Measurements from ENCODE around the gene CASD1.

CASD1 gene

DNA sequence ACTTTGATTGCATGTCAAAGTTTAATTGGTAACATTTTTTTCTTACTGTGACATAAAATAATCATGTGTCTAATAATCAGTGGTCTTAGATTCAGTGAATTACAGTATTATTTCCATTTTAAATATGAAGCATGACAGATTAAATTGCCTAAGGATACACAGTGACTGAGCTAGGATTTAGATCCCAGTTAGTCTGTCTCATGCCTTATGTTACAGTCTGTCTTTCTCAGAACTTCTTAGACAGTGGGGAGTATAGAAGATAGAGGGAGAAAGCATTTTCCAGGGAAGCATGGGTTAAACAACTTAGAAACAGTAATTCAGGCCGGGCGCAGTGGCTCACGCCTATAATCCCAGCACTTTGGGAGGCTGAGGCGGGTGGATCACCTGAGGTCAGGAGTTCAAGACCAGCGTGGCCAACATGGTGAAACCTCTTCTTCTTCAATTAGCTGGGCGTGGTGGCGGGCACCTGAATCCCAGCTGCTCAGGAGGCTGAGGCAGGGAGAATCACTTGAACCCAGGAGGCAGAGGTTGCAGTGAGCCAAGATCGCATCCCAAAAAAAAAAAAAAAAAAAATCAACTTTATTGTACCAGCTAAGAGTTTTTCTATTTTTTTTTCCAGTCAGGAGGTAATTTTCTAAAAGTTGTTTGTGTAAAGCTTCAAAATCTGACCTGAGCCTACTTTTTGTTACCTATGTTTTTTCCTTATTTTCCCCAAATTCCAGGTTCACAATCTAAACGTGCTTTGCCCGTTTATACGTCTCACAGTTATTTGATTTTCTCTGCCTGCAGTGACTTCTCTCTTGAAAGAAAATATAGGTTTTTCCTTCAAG, 3.3 kb downstream of the CASD1 start:
- no peaks in the 10 kb centered on the region for H3K4me1 ChIP-seq (ENCODE audit: insufficient read depth, insufficient read length)
- no peaks in the 10 kb centered on the region for H3K27me3 ChIP-seq (ENCODE audit: insufficient read depth, insufficient read length)

DNA sequence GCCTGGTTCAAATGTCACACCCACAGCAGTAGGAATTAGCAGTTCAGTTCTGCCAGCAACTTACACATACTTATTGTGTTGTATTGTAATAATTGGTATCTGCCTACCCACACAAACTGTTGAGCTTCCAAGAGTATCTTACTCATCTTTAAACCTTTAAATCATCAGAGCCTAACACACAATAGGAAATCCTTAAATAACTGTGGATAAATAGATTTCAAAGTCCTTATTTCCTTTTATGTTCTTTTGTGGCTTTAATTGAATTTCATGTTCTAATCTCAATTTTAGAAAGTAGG, 3.9 kb downstream of the CASD1 start:
- no peak for TF ChIP-seq SUZ12 (IDR thresholded peaks at IDR 0.05; ENCODE audit: extremely low read depth, insufficient read depth, insufficient read length)
- no peak for TF ChIP-seq YY1 (IDR thresholded peaks at IDR 0.05; ENCODE audit: insufficient read depth, insufficient read length)
- no peak for TF ChIP-seq ZNF274 (IDR thresholded peaks at IDR 0.05; ENCODE audit: low read depth, low read length)
- Histone ChIP-seq H3K27me3 (ENCODE audit: insufficient read depth, insufficient read length) (no peaks in the 10 kb centered on the region), H3K4me1 (ENCODE audit: insufficient read depth, insufficient read length) (no peaks in the 10 kb centered on the region), H3K9me3 (ENCODE audit: insufficient read depth, low read length) (no peaks in the 10 kb centered on the region), H3K36me3 (ENCODE audit: insufficient read depth, insufficient read length, low read length) (peaks cover 3% of the 10 kb centered on the region), H3K4me3 (ENCODE audit: insufficient read length, low read depth) (no peak overlapping the region), H3K9ac (ENCODE audit: insufficient read length, low read depth) (no peak overlapping the region)
- no peak for DNase-seq (ENCODE audit: low read depth, low spot score)

More for the DNA sequence above, 3.3 kb downstream of the CASD1 start:
- Histone ChIP-seq H3K4me3 (ENCODE audit: insufficient read length, low read depth) (no peak overlapping the region), H3K9ac (ENCODE audit: insufficient read length, low read depth) (no peak overlapping the region), H3K9me3 (ENCODE audit: insufficient read depth, low read length) (no peaks in the 10 kb centered on the region), H3K36me3 (ENCODE audit: insufficient read depth, insufficient read length, low read length) (peaks cover 3% of the 10 kb centered on the region)
- no peak for TF ChIP-seq ZNF274 (IDR thresholded peaks at IDR 0.05; ENCODE audit: low read depth, low read length)
- no peak for TF ChIP-seq SUZ12 (IDR thresholded peaks at IDR 0.05; ENCODE audit: extremely low read depth, insufficient read depth, insufficient read length)
- no peak for TF ChIP-seq YY1 (IDR thresholded peaks at IDR 0.05; ENCODE audit: insufficient read depth, insufficient read length)
- DNase-seq (ENCODE audit: low read depth, low spot score): no peak

DNA sequence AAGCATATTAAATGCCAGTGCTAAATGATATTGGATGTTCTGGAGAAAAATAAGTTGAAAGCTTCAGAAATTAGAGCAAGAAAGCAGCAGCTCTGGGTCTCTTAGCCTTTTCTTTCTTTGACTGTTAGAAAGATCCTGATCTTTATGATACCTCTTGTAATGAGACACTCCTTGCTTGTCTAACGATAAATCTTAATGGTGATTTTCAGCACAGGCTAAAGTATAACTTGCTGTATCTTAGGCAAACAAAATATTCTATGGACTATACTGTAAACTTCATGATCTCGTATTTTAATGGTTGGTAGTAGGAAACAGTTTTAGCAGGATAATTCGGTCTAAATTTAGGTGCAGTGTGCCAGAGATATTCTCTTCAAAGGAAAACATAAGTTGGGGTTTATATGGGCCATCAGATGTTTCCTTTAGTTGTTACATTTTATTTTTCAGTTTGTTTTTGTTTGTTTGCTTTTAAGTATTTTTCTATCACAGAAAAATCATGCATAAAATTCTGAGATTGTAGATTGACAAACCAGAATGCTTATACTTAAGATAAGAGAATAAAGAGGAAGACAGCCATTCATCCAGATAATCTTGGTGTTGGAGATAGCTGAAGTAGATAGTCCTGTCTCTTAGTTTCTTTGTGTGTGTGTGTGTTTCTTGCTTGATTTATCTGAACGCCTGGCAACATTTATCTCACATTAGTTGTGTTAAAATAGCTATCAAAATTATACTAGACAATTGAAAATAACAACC, 4.7 kb downstream of the CASD1 start:
- Histone ChIP-seq H3K4me3 (ENCODE audit: insufficient read length, low read depth) (no peak overlapping the region), H3K9ac (ENCODE audit: insufficient read length, low read depth) (no peak overlapping the region), H3K9me3 (ENCODE audit: insufficient read depth, low read length) (no peaks in the 10 kb centered on the region), H3K27me3 (ENCODE audit: insufficient read depth, insufficient read length) (no peaks in the 10 kb centered on the region), H3K36me3 (ENCODE audit: insufficient read depth, insufficient read length, low read length) (peaks cover 3% of the 10 kb centered on the region), H3K4me1 (ENCODE audit: insufficient read depth, insufficient read length) (no peaks in the 10 kb centered on the region)
- TF ChIP-seq ZNF274 (IDR thresholded peaks at IDR 0.05; ENCODE audit: low read depth, low read length) (no peak), YY1 (IDR thresholded peaks at IDR 0.05; ENCODE audit: insufficient read depth, insufficient read length) (no peak), SUZ12 (IDR thresholded peaks at IDR 0.05; ENCODE audit: extremely low read depth, insufficient read depth, insufficient read length) (no peak)
- DNase-seq (ENCODE audit: low read depth, low spot score): no peak

DNA sequence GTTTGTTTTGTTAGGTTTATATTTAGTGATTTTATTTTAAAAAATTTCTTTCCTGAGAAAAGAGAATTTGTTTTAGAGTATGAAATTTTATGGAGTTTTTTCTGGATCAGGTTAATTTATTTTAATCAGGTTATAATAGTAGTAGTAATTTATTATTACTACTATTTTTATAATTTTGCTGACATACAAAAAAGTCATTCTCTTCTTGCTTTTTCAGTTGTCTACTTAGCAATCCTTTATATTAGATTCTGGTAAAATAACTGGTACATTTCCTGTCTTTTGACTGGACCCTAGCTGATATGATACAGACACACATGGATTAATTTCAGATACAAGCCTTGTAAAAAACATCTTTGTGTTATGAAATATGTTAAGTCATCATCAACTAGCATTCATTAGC, 5.3 kb downstream of the CASD1 start:
- no peak overlapping the region for H3K4me3 ChIP-seq (ENCODE audit: insufficient read length, low read depth)
- no peaks in the 10 kb centered on the region for H3K27me3 ChIP-seq (ENCODE audit: insufficient read depth, insufficient read length)
- no peak for TF ChIP-seq ZNF274 (IDR thresholded peaks at IDR 0.05; ENCODE audit: low read depth, low read length)
- no peak for TF ChIP-seq YY1 (IDR thresholded peaks at IDR 0.05; ENCODE audit: insufficient read depth, insufficient read length)
- TF ChIP-seq SUZ12 (IDR thresholded peaks at IDR 0.05; ENCODE audit: extremely low read depth, insufficient read depth, insufficient read length): no peak
- no peak for DNase-seq (ENCODE audit: low read depth, low spot score)
- no peak overlapping the region for H3K9ac ChIP-seq (ENCODE audit: insufficient read length, low read depth)
- peaks cover 3% of the 10 kb centered on the region for H3K36me3 ChIP-seq (ENCODE audit: insufficient read depth, insufficient read length, low read length)
- no peaks in the 10 kb centered on the region for H3K4me1 ChIP-seq (ENCODE audit: insufficient read depth, insufficient read length)
- no peaks in the 10 kb centered on the region for H3K9me3 ChIP-seq (ENCODE audit: insufficient read depth, low read length)

DNA sequence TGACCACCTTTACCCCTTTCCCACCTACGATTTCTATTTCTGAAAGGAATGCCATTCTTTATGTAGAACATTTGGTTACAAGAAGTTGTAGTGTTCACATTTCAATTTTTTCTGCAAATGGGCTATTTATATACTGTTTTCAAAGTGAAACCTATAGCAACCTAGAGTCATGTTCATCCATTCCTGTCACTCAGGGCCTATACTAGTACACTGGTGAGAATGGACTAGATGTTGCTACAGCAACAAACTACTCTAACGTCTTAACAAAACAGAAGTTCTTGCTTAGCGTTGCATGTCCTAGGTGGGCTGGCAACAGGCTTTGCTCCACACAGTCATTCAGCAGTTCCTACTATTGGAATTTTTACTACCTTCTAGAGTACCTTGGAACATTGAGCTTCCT, 16.3 kb downstream of the CASD1 start:
- Histone ChIP-seq H3K4me3 (ENCODE audit: insufficient read length, low read depth) (no peak overlapping the region), H3K36me3 (ENCODE audit: insufficient read depth, insufficient read length, low read length) (peaks cover 9% of the 10 kb centered on the region), H3K9ac (ENCODE audit: insufficient read length, low read depth) (no peak overlapping the region), H3K9me3 (ENCODE audit: insufficient read depth, low read length) (no peaks in the 10 kb centered on the region), H3K4me1 (ENCODE audit: insufficient read depth, insufficient read length) (no peaks in the 10 kb centered on the region), H3K27me3 (ENCODE audit: insufficient read depth, insufficient read length) (no peaks in the 10 kb centered on the region)
- TF ChIP-seq ZNF274 (IDR thresholded peaks at IDR 0.05; ENCODE audit: low read depth, low read length) (no peak), YY1 (IDR thresholded peaks at IDR 0.05; ENCODE audit: insufficient read depth, insufficient read length) (no peak), SUZ12 (IDR thresholded peaks at IDR 0.05; ENCODE audit: extremely low read depth, insufficient read depth, insufficient read length) (no peak)
- DNase-seq (ENCODE audit: low read depth, low spot score): no peak

DNA sequence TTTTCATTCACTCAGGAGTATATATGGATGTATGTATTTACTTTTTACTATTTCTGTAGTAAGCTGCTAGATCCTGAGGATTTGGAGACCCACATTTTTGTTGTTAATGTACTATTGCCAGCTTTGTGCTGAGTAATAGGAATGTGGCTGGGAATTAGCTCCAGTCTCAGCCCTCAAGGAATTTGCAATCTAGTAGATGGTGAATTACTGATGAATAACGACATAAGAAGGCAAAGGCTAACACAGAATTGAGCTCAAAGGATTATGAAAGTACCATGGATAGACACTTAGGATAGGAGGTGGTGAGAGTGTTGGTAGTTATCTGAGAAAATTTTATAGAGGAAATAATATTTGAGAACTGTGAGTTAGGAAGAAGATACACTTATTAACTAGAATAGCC, 19.9 kb downstream of the CASD1 start:
- Histone ChIP-seq H3K9me3 (ENCODE audit: insufficient read depth, low read length) (no peaks in the 10 kb centered on the region), H3K36me3 (ENCODE audit: insufficient read depth, insufficient read length, low read length) (peaks cover 15% of the 10 kb centered on the region), H3K4me1 (ENCODE audit: insufficient read depth, insufficient read length) (no peaks in the 10 kb centered on the region), H3K27me3 (ENCODE audit: insufficient read depth, insufficient read length) (no peaks in the 10 kb centered on the region), H3K9ac (ENCODE audit: insufficient read length, low read depth) (no peak overlapping the region), H3K4me3 (ENCODE audit: insufficient read length, low read depth) (no peak overlapping the region)
- no peak for DNase-seq (ENCODE audit: low read depth, low spot score)
- no peak for TF ChIP-seq YY1 (IDR thresholded peaks at IDR 0.05; ENCODE audit: insufficient read depth, insufficient read length)
- no peak for TF ChIP-seq SUZ12 (IDR thresholded peaks at IDR 0.05; ENCODE audit: extremely low read depth, insufficient read depth, insufficient read length)
- no peak for TF ChIP-seq ZNF274 (IDR thresholded peaks at IDR 0.05; ENCODE audit: low read depth, low read length)

DNA sequence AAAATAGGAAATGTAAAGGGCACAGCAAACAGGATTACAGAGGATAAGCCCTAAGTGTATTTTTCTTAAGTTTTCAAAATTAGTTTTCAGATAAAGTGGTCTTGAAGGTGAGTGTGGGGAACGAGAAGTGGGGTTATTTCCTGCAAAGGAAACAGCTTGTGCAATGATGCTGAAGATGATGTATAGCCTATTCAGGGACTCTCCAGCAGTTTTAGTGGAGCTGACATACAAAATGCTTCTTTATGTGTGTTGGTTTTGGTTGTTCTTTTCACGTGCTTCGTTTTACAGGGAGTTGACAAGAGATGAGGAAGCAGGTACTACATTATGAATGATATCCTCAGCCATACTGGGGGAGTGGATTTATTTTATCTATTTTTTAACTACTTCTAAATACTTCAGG, 20.5 kb downstream of the CASD1 start:
- DNase-seq (ENCODE audit: low read depth, low spot score): no peak
- TF ChIP-seq SUZ12 (IDR thresholded peaks at IDR 0.05; ENCODE audit: extremely low read depth, insufficient read depth, insufficient read length): no peak
- no peak for TF ChIP-seq YY1 (IDR thresholded peaks at IDR 0.05; ENCODE audit: insufficient read depth, insufficient read length)
- no peak for TF ChIP-seq ZNF274 (IDR thresholded peaks at IDR 0.05; ENCODE audit: low read depth, low read length)
- peaks cover 21% of the 10 kb centered on the region for H3K36me3 ChIP-seq (ENCODE audit: insufficient read depth, insufficient read length, low read length)

More for the DNA sequence above, 20.5 kb downstream of the CASD1 start:
- no peaks in the 10 kb centered on the region for H3K27me3 ChIP-seq (ENCODE audit: insufficient read depth, insufficient read length)
- no peak overlapping the region for H3K9ac ChIP-seq (ENCODE audit: insufficient read length, low read depth)
- no peak overlapping the region for H3K4me3 ChIP-seq (ENCODE audit: insufficient read length, low read depth)
- H3K4me1 ChIP-seq (ENCODE audit: insufficient read depth, insufficient read length): no peaks in the 10 kb centered on the region
- no peaks in the 10 kb centered on the region for H3K9me3 ChIP-seq (ENCODE audit: insufficient read depth, low read length)

Data from NT2/D1 (cell line).